ENCODE measurements around the gene EIF2B1. TPM values are rescaled to one million over a fixed set of nuclear protein-coding genes. Genes with fewer than 3 reads are reported as not detected.
"Not testable (repeated sequence)": the region's sequence is repeated elsewhere in the genome, so short reads cannot be mapped to it uniquely, and the experiment has no call there.

EIF2B1 gene
- total RNA-seq, 3 donors from 2014 or later, result 37.7 to 48.0 (median 42.9) TPM

- H3K4me3 ChIP-seq, result no peak overlapping the region
- TF ChIP-seq, protein P1, sequence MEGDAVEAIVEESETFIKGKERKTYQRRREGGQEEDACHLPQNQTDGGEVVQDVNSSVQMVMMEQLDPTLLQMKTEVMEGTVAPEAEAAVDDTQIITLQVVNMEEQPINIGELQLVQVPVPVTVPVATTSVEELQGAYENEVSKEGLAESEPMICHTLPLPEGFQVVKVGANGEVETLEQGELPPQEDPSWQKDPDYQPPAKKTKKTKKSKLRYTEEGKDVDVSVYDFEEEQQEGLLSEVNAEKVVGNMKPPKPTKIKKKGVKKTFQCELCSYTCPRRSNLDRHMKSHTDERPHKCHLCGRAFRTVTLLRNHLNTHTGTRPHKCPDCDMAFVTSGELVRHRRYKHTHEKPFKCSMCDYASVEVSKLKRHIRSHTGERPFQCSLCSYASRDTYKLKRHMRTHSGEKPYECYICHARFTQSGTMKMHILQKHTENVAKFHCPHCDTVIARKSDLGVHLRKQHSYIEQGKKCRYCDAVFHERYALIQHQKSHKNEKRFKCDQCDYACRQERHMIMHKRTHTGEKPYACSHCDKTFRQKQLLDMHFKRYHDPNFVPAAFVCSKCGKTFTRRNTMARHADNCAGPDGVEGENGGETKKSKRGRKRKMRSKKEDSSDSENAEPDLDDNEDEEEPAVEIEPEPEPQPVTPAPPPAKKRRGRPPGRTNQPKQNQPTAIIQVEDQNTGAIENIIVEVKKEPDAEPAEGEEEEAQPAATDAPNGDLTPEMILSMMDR (IDR thresholded peaks at IDR 0.05), result no peak
- H3K4me1 ChIP-seq (ENCODE audit: low read depth), result no peaks in the 10 kb centered on the region
- no peak for ATAC-seq
- DNase-seq, result no peak
- intact Hi-C loops (cut with DNase I, micrococcal nuclease), result no loop called here
- H3K9me3 ChIP-seq, result no peaks in the 10 kb centered on the region
- peaks cover 13% of the 10 kb centered on the region for H3K36me3 ChIP-seq (ENCODE audit: low read depth)
These were observed 15.9 kb downstream of the EIF2B1 start for GRCh38 chr12:123617580-123617979.

DNA sequence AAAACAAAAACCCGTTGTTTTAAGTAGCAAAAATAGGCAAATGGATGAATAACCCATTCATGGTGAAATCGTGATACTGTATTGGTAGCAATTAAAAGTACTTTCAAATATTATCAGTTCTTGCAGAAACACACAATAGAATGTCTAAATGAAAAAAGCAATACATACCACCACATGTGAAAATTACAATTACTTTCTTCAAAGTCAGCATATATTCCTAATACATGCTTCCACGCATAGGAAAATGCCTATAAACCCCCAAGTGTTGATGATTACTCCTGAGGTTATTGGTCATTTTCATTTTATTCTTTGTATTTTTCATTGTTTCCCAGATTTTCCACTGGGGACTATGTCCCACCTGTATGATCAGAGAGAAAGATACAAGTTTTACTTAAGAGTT lies 16.3 kb downstream of the EIF2B1 start:
- Histone ChIP-seq H3K4me3 (no peak overlapping the region), H3K4me1 (ENCODE audit: low read depth) (no peaks in the 10 kb centered on the region), H3K9me3 (no peaks in the 10 kb centered on the region), H3K36me3 (ENCODE audit: low read depth) (peaks cover 13% of the 10 kb centered on the region)
- no peak for DNase-seq
- no peak for ATAC-seq
- TF ChIP-seq, protein P1 (IDR thresholded peaks at IDR 0.05), result no peak
- intact Hi-C loops (cut with DNase I, micrococcal nuclease), result no loop called here

- Histone ChIP-seq H3K36me3 (ENCODE audit: low read depth) (peaks cover 12% of the 10 kb centered on the region), H3K4me3 (no peak overlapping the region), H3K4me1 (ENCODE audit: low read depth) (no peaks in the 10 kb centered on the region), H3K9me3 (no peaks in the 10 kb centered on the region)
- TF ChIP-seq, protein P1 (IDR thresholded peaks at IDR 0.05), result no peak
- intact Hi-C loops (cut with DNase I, micrococcal nuclease), result no loop called here
- DNase-seq, result no peak
- ATAC-seq, result no peak
These were observed 19.0 kb downstream of the EIF2B1 start for GRCh38 chr12:123614531-123614930.

DNA sequence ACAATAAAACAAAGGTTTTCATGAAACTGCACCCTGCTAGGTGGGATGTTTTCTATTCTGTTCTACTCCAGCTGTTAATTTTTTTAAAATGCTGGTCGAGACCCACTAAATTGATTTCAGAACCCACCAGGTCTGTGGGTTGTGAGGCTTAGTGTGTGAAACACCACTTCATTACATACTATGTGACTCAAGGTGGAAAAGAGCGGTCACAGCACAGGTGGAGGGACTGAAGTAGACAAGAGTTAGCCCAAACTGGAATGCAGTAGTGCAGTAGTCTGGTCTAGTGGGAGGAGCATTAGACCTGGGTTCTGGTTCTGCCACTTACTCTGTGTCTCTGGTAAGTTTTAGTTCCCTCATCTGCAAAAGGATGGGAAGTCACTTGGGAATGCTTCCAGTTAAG lies 19.4 kb downstream of the EIF2B1 start:
- intact Hi-C loops (cut with DNase I, micrococcal nuclease), result no loop called here
- ATAC-seq (no peak), DNase-seq (no peak)
- H3K9me3 ChIP-seq, result no peaks in the 10 kb centered on the region
- H3K36me3 ChIP-seq (ENCODE audit: low read depth), result peaks cover 16% of the 10 kb centered on the region
- H3K4me3 ChIP-seq, result no peak overlapping the region
- no peaks in the 10 kb centered on the region for H3K4me1 ChIP-seq (ENCODE audit: low read depth)
- TF ChIP-seq, protein P1 (IDR thresholded peaks at IDR 0.05), result no peak

DNA sequence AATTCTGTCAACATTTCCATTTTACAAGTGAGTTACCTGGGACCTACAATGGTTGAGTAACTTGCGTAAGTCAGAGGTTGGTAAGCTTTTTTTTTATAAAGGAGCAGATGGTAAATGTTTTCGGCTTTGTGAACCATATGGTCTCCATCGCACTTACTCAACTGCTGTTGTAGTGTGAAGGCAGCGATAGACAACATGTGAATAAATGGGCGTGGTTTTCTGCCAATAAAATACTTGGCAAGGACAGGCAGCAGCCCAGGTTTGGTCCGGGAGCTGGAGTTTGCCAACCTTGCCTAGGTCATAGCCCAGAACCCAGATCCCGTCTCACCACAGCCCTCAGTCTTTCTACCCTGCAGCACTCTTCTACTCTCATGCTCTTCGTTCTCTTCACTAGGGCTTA lies 25.3 kb downstream of the EIF2B1 start:
- H3K4me1 ChIP-seq (ENCODE audit: low read depth), result peaks cover 8% of the 10 kb centered on the region
- H3K36me3 ChIP-seq (ENCODE audit: low read depth), result peaks cover 9% of the 10 kb centered on the region
- ATAC-seq (peak; percentile 80), DNase-seq (peak in 1 of 3 donors; percentile 21)
- no peaks in the 10 kb centered on the region for H3K9me3 ChIP-seq
- TF ChIP-seq, protein P1 (IDR thresholded peaks at IDR 0.05), result no peak
- intact Hi-C loops (cut with DNase I, micrococcal nuclease), result no loop called here
- no peak overlapping the region for H3K4me3 ChIP-seq

DNA sequence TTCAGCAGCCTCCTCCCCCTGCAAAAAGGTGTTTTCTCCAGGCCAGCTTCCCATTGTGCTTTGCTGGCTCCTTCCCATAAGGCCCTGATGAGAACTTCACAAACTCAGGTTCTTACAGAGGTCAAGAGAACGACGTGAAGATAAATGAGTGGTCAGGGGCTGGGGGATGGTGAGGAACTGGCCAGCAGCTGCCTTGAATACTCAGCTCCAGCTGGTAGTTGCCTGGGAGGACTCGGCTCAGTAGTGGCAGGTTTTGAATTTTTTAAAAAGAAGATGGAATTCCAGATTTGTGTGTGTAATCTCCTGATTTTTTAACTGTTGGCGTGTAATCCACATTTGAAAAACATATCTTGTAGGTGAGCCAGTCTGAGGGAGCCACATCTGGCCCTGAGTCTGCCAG lies 25.7 kb downstream of the EIF2B1 start:
- Histone ChIP-seq H3K4me3 (no peak overlapping the region), H3K9me3 (no peaks in the 10 kb centered on the region), H3K36me3 (ENCODE audit: low read depth) (peaks cover 9% of the 10 kb centered on the region), H3K4me1 (ENCODE audit: low read depth) (peaks cover 12% of the 10 kb centered on the region)
- DNase-seq (no peak), ATAC-seq (no peak)
- TF ChIP-seq, protein P1 (IDR thresholded peaks at IDR 0.05), result no peak
- intact Hi-C loops (cut with DNase I, micrococcal nuclease), result no loop called here

- peaks cover 16% of the 10 kb centered on the region for H3K4me1 ChIP-seq (ENCODE audit: low read depth)
- DNase-seq; H3K4me3 ChIP-seq; H3K9me3 ChIP-seq; intact Hi-C loops (cut with DNase I, micrococcal nuclease); ATAC-seq; H3K36me3 ChIP-seq (ENCODE audit: low read depth): not testable (repeated sequence)
These were observed 30.0 kb downstream of the EIF2B1 start for GRCh38 chr12:123603495-123603894.
